ENCODE measurements around the gene NASP. TPM values are rescaled to one million over a fixed set of nuclear protein-coding genes. Genes with fewer than 3 reads are reported as not detected.

NASP gene
- total RNA-seq, 1 donor from 2014 or later: 258 TPM

DNA sequence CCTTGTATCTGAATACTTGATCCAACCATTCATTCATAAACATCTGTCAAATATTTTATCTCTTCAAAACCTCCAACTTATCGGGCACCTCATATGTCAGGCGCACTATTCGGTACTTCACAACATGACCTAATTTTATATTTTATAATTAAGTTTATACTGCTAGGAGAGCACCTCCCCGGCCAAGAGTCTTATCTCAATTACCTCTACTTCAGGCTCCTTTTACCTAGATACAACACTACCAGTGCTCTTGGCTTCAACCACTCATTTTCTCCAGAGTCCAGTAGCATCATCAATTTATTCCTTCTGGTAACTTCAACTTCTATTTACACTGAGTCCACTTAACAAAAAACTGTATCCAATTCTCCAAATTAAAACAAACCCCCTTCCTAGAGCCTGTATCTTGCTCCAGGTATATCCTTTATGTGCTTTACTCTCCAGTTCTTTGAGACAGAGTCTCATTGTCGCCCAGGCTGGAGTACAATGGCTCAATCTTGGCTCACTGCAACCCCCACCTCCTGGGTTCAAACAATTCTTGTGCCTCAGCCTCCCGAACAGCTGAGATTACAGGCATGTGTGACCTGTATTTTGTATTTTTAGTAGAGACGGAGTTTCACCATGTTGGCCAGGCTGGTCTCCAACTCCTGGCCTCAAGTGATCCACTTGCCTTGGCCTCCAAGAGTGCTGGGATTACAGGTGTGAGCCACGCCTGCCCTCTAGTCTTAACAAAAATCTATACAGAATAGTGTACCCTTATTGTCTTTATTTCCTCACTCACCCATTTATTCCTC, 83.7 kb downstream of the NASP start:
- Mint-ChIP-seq H3K27ac (no peak overlapping the region), H3K4me1 (ENCODE audit: low read depth) (peaks cover 11% of the 10 kb centered on the region), H3K27me3 (no peaks in the 10 kb centered on the region), H3K9me3 (ENCODE audit: low read depth) (no peaks in the 10 kb centered on the region), H3K4me3 (ENCODE audit: low read depth) (no peak overlapping the region), H3K36me3 (ENCODE audit: insufficient read depth) (peaks cover 8% of the 10 kb centered on the region)
- DNase-seq (ENCODE audit: low spot score, unreplicated experiment): no peak
- TF ChIP-seq, protein P1, sequence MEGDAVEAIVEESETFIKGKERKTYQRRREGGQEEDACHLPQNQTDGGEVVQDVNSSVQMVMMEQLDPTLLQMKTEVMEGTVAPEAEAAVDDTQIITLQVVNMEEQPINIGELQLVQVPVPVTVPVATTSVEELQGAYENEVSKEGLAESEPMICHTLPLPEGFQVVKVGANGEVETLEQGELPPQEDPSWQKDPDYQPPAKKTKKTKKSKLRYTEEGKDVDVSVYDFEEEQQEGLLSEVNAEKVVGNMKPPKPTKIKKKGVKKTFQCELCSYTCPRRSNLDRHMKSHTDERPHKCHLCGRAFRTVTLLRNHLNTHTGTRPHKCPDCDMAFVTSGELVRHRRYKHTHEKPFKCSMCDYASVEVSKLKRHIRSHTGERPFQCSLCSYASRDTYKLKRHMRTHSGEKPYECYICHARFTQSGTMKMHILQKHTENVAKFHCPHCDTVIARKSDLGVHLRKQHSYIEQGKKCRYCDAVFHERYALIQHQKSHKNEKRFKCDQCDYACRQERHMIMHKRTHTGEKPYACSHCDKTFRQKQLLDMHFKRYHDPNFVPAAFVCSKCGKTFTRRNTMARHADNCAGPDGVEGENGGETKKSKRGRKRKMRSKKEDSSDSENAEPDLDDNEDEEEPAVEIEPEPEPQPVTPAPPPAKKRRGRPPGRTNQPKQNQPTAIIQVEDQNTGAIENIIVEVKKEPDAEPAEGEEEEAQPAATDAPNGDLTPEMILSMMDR (IDR thresholded peaks at IDR 0.05; ENCODE audit: unreplicated experiment): no peak

Other genes with a start within 250 kb of the NASP start
- gene TOE1, start 243.9 kb upstream of the NASP start, total RNA-seq: 11.7 and 12.3 TPM in 2 replicates
- gene MUTYH, start 243.6 kb upstream of the NASP start, total RNA-seq: 52.3 and 59.3 TPM in 2 replicates
- 9.4 and 9.5 TPM in 2 replicates for gene TESK2, start 92.9 kb upstream of the NASP start, total RNA-seq
- 2.6 and 2.8 TPM in 2 replicates for gene CCDC163, start 84.0 kb upstream of the NASP start, total RNA-seq
- 10.0 and 11.3 TPM in 2 replicates for gene MMACHC, start 83.7 kb upstream of the NASP start, total RNA-seq
- 308 and 331 TPM in 2 replicates for gene PRDX1, start 62.2 kb upstream of the NASP start, total RNA-seq
- 213 and 214 TPM in 2 replicates for gene AKR1A1, start 33.2 kb upstream of the NASP start, total RNA-seq
- gene CCDC17, start 40.0 kb downstream of the NASP start, total RNA-seq: 5.8 and 6.1 TPM in 2 replicates
- 137 and 153 TPM in 2 replicates for gene GPBP1L1, start 102.5 kb downstream of the NASP start, total RNA-seq
- 28.1 and 28.8 TPM in 2 replicates for gene TMEM69, start 104.1 kb downstream of the NASP start, total RNA-seq
- 18.6 and 21.0 TPM in 2 replicates for gene IPP, start 166.6 kb downstream of the NASP start, total RNA-seq
- gene MAST2, start 219.6 kb downstream of the NASP start, total RNA-seq: 47.8 and 49.3 TPM in 2 replicates